Activated CD8-positive, alpha-beta memory T cell treated with anti-CD3 and anti-CD28 coated beads, Interleukin-2, amount 50 U/mL, for 1 hour (primary cell): ENCODE results near the gene C1QB.

Experiments
- DNase-seq: peaks from one replicate; pipeline ENCODE4 v3.0.0-alpha.2; 2020; ENCODE audit errors: extremely low read depth

The C1QB gene

DNA sequence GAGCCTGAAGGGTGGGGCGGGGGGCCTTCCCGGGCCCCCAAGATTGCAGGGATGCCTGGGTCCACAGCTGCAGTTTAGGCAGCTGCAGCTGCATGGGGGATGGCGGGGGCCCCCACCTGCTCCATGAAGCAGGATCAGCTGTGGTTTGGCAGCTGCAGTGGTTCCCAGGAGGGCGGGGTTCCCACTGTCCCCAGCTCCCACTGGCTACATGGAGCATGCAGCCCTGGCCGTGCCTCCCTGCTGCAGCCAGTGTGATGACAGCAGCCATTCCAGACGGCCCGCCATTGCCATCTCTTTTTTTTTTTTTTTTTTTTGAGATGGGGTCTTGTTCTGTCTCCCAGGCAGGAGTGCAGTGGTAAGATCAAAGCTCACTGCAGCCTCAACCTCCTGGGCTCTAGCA, 17.6 kb upstream of the C1QB start:
- DNase-seq = no peak

GRCh38 chr1:22636353-22636752, 16.7 kb upstream of the C1QB start, which contains the start of gene C1QA:
Gene C1QA (plus strand): TSS chr1:22636628. CDS start chr1:22637617, 989 bp downstream.
- no peak for DNase-seq

GRCh38 chr1:22636927-22637326, 16.1 kb upstream of the C1QB start:
- DNase-seq = no peak

GRCh38 chr1:22637907-22638445, 15.1 kb upstream of the C1QB start:
- DNase-seq = no peak

DNA sequence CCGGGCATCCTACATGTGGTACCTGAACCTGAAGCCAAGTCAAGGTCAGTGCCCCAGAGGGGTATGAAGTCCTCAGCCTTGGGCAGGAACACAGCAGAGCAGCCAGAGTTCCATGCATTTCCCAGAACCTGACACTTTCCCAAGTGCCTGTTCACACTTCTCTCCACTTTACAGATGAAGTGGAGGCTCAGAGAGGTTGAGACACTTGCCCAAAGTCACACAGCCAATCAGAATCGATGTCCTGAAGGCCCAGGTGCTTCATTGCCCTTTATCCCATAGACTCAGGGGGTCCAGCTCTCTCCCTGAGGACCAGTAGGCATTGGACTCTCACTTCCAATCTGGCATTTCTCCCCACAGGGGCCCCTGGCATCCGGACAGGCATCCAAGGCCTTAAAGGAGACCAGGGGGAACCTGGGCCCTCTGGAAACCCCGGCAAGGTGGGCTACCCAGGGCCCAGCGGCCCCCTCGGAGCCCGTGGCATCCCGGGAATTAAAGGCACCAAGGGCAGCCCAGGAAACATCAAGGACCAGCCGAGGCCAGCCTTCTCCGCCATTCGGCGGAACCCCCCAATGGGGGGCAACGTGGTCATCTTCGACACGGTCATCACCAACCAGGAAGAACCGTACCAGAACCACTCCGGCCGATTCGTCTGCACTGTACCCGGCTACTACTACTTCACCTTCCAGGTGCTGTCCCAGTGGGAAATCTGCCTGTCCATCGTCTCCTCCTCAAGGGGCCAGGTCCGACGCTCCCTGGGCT, 14.4 kb upstream of the C1QB start:
- DNase-seq = no peak

GRCh38 chr1:22639286-22639685, 13.8 kb upstream of the C1QB start:
- DNase-seq = no peak

- DNase-seq = no peak
These were observed 11.8 kb upstream of the C1QB start for GRCh38 chr1:22641247-22641646.

DNA sequence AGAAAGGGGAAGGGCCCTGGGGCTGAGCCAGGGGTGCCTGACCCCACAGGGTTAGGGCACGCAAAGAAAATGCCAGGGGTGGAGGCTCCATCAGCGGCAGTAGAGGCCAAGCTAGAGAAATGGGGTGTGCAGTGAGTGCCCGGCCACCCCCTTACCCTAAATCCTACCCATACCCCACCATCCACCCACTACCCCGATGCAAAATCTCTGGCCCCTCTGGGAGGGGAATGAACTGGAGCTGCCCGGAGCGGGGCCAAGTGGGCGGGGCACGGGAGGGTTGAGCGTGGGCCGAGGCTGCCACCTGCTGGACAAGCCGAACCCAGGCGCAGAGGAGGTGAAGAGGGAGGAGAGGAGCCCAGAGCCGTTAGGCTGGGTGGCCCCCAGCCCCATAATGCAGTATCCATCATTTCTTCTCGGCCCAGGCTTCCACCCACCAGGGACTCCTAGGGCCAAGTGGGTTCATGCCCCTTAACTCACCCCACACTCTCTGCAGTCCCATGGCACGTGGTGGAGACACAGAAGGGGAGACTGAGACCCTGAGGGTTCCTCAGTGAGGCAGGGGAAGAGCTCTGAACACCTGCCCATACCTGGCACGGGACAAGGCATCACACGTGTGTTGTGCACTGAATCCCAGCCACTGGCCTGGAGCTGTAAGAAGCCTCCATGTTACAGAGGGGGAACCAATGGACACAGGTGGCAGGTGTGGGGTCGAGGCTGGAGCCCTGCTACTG, 11.0 kb upstream of the C1QB start:
- peak; percentile 4 for DNase-seq

- DNase-seq = no peak
These were observed 9.7 kb upstream of the C1QB start, which contains the start of gene C1QC for GRCh38 chr1:22643381-22643780. Gene C1QC (plus strand): TSS chr1:22643633. CDS start chr1:22644024, 391 bp downstream.

- no peak for DNase-seq
These were observed 9.1 kb upstream of the C1QB start for GRCh38 chr1:22643928-22644327.

- no peak for DNase-seq
These were observed 7.1 kb upstream of the C1QB start for GRCh38 chr1:22645931-22646330.

- no peak for DNase-seq
These were observed 6.7 kb upstream of the C1QB start for GRCh38 chr1:22646384-22646783.

- no peak for DNase-seq
These were observed 2.8 kb upstream of the C1QB start for GRCh38 chr1:22650089-22650693.

- DNase-seq = no peak
These were observed 837 bp upstream of the C1QB start for GRCh38 chr1:22651941-22652856.

DNA sequence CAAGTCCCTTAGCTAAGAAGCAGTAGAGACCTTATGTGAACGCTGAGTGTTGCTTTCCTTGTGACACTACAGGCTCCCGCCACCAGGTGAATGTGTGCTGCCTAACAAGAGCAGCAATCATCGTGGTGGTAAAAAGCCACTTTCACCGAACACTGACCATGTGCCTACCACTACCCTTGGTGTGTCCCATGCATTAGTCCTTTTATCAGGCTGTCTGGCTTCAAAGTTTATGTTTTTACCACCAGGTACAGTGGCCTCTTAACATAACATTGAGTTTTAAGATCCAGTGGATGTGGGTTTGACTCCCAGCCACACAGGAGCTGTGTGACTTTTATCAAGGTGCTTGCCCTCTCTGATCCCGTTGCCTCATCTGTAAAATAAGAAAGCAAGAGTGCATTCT, 1.7 kb downstream of the C1QB start:
- DNase-seq = no peak

DNA sequence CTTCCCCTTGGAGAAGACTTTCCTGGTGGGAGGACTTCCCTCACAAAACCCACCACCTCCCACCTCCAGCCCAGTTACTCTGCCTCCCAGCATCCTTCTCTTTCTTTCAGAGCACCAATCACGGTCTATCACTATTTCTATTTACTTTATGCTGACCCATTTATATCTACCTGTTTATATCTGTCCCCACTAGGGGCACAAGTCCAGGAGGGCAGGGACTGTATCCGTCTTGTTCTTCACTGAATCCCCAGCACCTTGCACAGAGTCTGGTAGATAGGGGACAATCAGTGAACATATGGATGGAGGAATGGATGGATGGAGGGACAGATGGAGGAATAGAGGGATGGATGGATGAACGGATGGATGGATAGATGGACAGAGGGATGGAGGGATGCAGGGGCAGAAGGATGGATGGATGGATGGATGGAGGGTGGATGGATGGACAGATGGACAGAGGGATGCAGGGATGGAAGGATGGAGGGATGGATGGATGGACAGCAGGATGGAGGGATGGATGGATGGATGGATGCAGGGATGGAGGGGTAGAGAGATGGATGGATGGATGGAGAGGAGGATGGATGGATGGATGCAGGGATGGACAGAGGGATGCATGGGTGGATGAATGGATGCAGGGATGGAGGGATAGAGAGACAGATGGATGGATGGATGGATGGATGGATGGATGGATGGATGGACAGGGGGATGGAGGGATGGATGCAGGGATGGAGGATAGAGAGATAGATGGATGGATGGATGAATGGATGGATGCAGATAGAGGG, 5.5 kb downstream of the C1QB start:
- DNase-seq = no peak

- no peak for DNase-seq
These were observed 7.7 kb downstream of the C1QB start for GRCh38 chr1:22660716-22661241.

DNA sequence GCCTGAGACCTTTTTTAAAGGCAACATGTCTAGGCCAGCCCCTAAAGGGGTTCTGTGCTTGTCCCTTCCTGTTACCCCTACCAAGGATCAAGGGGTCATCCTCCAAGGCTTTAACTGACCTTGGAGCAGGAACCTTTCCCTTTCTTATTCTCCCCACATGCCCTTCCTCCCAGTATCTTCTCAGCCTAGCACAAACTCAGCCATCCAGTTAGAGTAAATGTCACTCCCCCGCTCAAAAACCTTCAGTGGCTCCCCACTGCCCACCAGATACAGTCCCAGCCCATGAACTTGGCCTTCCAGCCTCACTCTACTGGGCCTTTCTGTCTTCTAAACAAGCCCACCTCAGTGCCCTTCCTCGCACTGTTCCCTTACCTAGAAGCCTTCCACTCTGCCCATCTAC, 8.8 kb downstream of the C1QB start:
- DNase-seq = no peak

DNA sequence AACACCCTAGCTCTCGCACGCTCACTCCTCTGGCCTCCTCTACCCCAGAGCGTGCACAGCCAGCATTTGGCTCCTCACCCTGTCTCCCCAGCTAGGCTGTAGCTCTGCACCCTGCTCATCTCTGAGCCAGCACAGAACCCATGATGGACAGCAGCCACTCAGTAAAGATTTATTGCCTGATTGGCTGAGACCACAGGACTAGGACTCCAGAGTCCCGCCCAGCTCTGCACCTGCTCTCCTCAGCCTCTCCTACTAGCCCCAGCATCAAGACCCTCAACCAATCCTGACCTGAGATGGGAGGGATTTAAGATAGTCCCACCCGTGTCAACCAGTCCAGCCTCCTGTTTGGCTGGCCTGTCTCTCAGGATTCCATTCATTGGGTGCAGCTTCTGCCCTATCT, 9.3 kb downstream of the C1QB start:
- no peak for DNase-seq

DNA sequence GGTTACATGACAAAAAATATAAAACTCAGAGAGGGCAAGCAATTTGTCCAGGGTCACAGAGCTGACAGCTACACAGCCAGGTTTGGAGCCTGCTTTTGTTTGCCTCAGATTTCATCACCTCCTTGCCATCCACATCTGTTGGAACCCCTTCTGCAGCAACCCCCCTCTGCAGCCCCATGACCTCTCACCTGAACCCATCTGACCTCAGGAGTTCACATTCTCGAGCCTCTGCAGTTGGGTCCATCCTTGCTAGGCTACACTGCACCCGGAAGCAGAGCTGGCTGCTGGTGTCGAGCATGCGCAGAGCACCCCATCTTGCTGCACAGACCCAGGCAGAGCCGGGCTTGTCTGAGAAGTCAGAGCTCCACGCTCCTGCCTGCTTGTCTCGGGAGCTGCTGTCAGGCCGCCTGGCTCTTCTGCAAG, 10.0 kb downstream of the C1QB start:
- no peak for DNase-seq
